Mesendoderm (in vitro differentiated cells): ENCODE results near the gene CLCNKA.

ENCODE experiments used
- DNase-seq: peaks from one replicate; pipeline ENCODE4 v3.0.0; 2013
- H2AK5ac ChIP-seq: 2 replicates; pipeline ENCODE4 v1.6.1; 2013; ENCODE audit warnings: low read length, inconsistent platforms
- H2BK120ac ChIP-seq: 2 replicates; pipeline ENCODE4 v1.6.1; 2013; ENCODE audit warnings: low read depth, mild to moderate bottlenecking, low read length, moderate library complexity, mixed read lengths
- H2BK15ac ChIP-seq: replicated peaks from 2 replicates; pipeline ENCODE4 v1.6.1; 2013; ENCODE audit warnings: low read depth, mild to moderate bottlenecking, moderate library complexity
- H2BK5ac ChIP-seq: 2 replicates; pipeline ENCODE4 v1.6.1; 2013; ENCODE audit warnings: low read length, inconsistent platforms
- H3K18ac ChIP-seq: 2 replicates; pipeline ENCODE4 v1.6.1; 2013; ENCODE audit warnings: mild to moderate bottlenecking, low read length, mixed read lengths
- H3K23ac ChIP-seq: one replicate; pipeline ENCODE4 v1.6.1; 2013; ENCODE audit warnings: low read length
- H3K27ac ChIP-seq: 2 replicates; pipeline ENCODE4 v1.5.1; 2013; ENCODE audit warnings: low read depth, mild to moderate bottlenecking, inconsistent platforms, low read length, moderate library complexity
- H3K27me3 ChIP-seq: 2 replicates; pipeline ENCODE4 v1.6.1; 2013; ENCODE audit warnings: low read length, control low read depth, mild to moderate bottlenecking, inconsistent platforms; ENCODE audit not compliant: insufficient read depth, poor library complexity
- H3K36me3 ChIP-seq: 2 replicates; pipeline ENCODE4 v1.6.1; 2013; ENCODE audit warnings: low read length, inconsistent platforms; ENCODE audit not compliant: control insufficient read depth, insufficient read depth
- H3K4ac ChIP-seq: one replicate; pipeline ENCODE4 v1.6.1; 2013; ENCODE audit warnings: low read depth, mild to moderate bottlenecking, low read length, moderate library complexity
- H3K4me1 ChIP-seq: 2 replicates; pipeline ENCODE4 v1.6.1; 2013; ENCODE audit warnings: low read depth, low read length, inconsistent platforms; ENCODE audit not compliant: control insufficient read depth
- H3K4me2 ChIP-seq: 2 replicates; pipeline ENCODE4 v1.6.1; 2013; ENCODE audit warnings: low read length
- H3K4me3 ChIP-seq: 2 replicates; pipeline ENCODE4 v1.5.1; 2013; ENCODE audit warnings: mild to moderate bottlenecking, low read length
- H3K56ac ChIP-seq: one replicate; pipeline ENCODE4 v1.6.1; 2013; ENCODE audit warnings: low read length
- H3K79me1 ChIP-seq: 2 replicates; pipeline ENCODE4 v1.6.1; 2013; ENCODE audit warnings: low read length, inconsistent platforms
- H3K79me2 ChIP-seq: 2 replicates; pipeline ENCODE4 v1.6.1; 2013; ENCODE audit warnings: mild to moderate bottlenecking, low read length; ENCODE audit not compliant: control insufficient read depth, insufficient read depth
- H3K9ac ChIP-seq: 2 replicates; pipeline ENCODE4 v1.6.1; 2013; ENCODE audit warnings: low read length, inconsistent platforms
- H4K5ac ChIP-seq: one replicate; pipeline ENCODE4 v1.6.1; 2013; ENCODE audit warnings: low read length
- H4K8ac ChIP-seq: one replicate; pipeline ENCODE4 v1.6.1; 2013; ENCODE audit warnings: low read depth, mild to moderate bottlenecking, control low read depth, low read length, moderate library complexity
- WGBS: extraction: QIAGEN DNeasy Blood & Tissue Kit; methylation state at CpG from one replicate; pipeline ENCODE4 v1.1.7; 2013; ENCODE audit warnings: low lambda C conversion rate, missing lambda C conversion rate; ENCODE audit not compliant: insufficient coverage; ENCODE audit errors: extremely low coverage; 5-methylcytosine and 5-hydroxymethylcytosine counted together

Gene CLCNKA

DNA sequence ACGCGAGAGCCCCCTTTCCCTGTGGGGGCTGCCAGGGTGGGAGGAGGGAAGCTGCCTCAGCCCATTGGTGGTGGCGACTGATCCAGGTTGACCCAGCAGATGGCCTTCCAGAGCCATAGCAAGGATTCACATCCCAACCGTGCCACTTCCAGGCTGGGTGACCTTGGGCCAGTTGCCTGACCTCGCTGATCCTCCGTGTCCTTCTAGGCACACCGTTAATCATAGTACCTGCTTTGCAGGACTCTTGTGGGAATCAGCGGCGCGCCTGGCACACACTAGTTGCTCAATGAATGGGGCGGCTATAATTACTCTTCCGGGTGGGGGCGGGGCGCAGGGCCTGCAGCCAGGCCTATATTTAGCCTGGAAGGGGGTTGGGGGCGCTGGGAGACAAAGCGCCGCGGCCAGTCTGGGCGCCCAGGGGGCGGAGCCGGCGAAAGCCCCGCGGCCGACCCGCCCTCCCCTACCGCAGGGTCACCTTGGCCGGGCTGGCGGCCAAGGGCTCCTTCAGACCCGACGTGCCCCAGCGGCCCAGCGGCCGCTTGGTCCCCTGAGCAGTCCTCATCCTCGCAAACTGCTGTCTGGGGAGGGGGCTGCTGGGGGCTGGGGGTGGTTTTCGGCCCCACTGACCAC lies 9.1 kb upstream of the CLCNKA start:
- H3K36me3 ChIP-seq = no peaks in the 10 kb centered on the region
- no peak overlapping the region for H2BK15ac ChIP-seq
- no peak overlapping the region for H3K23ac ChIP-seq
- no peaks in the 10 kb centered on the region for H3K79me1 ChIP-seq
- peak overlapping the region; percentile 70 for H3K9ac ChIP-seq
- no peak overlapping the region for H3K4me3 ChIP-seq
- H3K27ac ChIP-seq = peak overlapping the region; percentile 63
- H3K56ac ChIP-seq = peak overlapping the region; percentile 88
- H4K8ac ChIP-seq = no peak overlapping the region
- peak overlapping the region; percentile 20 for H2BK5ac ChIP-seq
- H4K5ac ChIP-seq = no peak overlapping the region
- H2BK120ac ChIP-seq = no peak overlapping the region
- H3K18ac ChIP-seq = peak overlapping the region; percentile 78
- no CpG with 5 or more reads among the region's 36 CpGs for WGBS
- no peaks in the 10 kb centered on the region for H3K79me2 ChIP-seq
- peaks cover 6% of the 10 kb centered on the region for H3K4me1 ChIP-seq
- peak; percentile 92 for DNase-seq
- peak overlapping the region; percentile 63 for H3K4me2 ChIP-seq
- no peak overlapping the region for H2AK5ac ChIP-seq
- no peak overlapping the region for H3K4ac ChIP-seq
- H3K27me3 ChIP-seq = no peaks in the 10 kb centered on the region

DNA sequence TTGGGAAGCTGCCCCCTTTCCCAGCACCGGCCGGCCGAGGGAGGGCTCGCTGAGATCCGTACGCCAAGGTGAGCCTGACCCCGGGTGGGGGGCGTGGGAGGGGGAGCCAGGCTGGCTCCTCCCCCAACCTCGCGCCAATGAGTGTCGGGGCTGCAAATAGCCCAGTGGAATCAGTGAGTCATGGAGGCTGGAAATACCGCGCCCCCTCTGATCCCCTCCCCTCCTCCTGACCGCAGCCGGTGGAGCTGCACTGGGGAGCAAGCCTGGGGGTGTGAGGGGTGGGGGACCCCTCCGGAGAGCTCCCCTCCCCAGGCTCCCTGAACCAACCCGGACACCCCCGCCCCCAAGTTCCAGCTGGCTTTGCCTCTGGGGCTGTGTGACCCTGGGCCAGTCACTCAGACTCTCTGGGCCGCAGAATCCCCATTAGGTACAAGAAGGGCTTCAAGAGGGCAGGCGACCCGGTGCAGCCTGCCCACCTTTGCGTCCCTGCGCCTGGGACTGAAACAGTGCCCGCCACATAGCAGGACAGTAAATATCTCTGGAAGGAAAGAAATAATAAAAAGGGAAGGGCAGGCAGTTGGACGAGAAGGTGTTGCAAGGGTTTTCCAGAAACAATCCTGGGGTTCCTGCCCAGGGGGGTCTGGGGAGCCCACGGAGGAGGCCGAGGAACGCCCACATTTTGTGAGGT lies 8.5 kb upstream of the CLCNKA start:
- H3K4ac ChIP-seq = no peak overlapping the region
- no peak overlapping the region for H2AK5ac ChIP-seq
- H3K18ac ChIP-seq = peak overlapping the region; percentile 78
- no peak overlapping the region for H2BK5ac ChIP-seq
- H3K4me2 ChIP-seq = peak overlapping the region; percentile 51
- peak overlapping the region; percentile 63 for H3K27ac ChIP-seq
- no peak overlapping the region for H2BK15ac ChIP-seq
- DNase-seq = peak; percentile 93
- peak overlapping the region; percentile 70 for H3K9ac ChIP-seq
- H4K5ac ChIP-seq = no peak overlapping the region
- H4K8ac ChIP-seq = no peak overlapping the region
- H2BK120ac ChIP-seq = no peak overlapping the region
- no peak overlapping the region for H3K4me3 ChIP-seq
- no peak overlapping the region for H3K23ac ChIP-seq
- no peaks in the 10 kb centered on the region for H3K79me2 ChIP-seq
- peak overlapping the region; percentile 88 for H3K56ac ChIP-seq
- no peaks in the 10 kb centered on the region for H3K79me1 ChIP-seq
- no CpG with 5 or more reads among the region's 28 CpGs for WGBS
- no peaks in the 10 kb centered on the region for H3K36me3 ChIP-seq
- H3K4me1 ChIP-seq = peaks cover 6% of the 10 kb centered on the region
- H3K27me3 ChIP-seq = no peaks in the 10 kb centered on the region

DNA sequence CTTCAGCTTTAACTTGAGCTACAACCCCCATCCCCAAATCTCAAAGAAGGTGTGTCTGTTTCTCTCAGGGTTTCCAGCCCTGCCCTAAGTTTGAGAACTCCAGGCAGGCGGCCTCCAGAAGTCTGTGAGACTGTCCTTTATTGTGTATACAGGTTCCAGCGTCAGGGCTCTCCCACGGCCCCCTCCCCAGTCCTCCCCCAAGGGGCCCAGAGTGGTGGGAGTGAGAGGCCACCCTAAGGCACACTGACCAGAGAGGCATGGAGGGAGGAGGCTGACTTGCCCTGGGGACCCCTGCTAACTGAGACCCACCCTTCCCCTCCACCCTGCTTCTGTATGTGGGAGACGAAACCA lies 8.0 kb upstream of the CLCNKA start:
- peaks cover 6% of the 10 kb centered on the region for H3K4me1 ChIP-seq

DNA sequence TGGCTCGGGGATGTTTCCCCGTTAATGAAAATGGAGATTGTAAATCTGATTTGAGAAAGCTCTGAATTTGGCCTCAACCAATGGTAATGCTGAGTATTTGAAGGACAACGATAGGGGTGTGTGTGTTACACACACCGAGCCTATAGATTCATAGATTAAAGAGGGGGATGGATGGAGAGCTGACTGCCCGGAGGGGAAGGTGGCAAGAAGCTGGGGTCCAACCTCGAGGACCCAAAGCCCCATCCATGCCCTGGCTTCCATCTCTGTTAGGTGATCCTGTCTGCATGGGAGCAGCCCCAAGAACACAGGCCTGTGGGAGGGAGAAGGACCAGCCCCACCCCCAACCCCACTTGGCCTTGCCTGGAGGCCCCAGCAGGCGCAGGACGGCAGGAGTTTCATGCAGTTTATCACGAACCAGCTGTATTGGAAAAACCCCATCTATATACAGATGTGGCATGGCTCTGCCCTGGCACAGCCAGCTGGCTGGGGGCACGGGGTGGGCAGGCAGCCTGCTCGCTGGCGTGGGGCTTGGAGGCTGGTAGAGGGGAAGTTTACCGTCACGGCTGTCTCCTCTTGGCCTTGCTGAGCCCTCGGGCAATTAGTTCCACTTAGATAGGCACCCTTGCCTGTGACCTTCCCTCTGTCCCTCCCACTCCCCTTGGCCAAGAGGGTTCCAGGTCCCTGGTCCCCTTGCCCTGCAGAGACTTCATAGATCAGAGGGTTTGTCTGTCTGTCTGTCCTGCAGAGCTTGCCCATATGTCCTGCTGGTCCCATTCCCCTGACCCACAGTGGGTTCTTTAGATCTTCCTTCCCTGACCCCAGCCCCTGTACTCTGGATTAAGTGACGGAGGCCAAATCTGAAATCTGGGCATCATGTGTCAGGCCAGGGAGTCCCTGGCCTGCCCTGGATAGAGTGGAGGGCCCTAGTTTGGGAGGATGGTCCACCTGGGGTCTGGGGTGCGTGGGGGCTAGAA lies 7.0 kb upstream of the CLCNKA start:
- no peak overlapping the region for H2BK120ac ChIP-seq
- peaks cover 6% of the 10 kb centered on the region for H3K4me1 ChIP-seq
- no peak overlapping the region for H3K4ac ChIP-seq
- no peak overlapping the region for H3K4me2 ChIP-seq
- H4K5ac ChIP-seq = no peak overlapping the region
- no peaks in the 10 kb centered on the region for H3K36me3 ChIP-seq
- no peak overlapping the region for H4K8ac ChIP-seq
- no CpG with 5 or more reads among the region's 17 CpGs for WGBS
- H3K27ac ChIP-seq = no peak overlapping the region
- H3K56ac ChIP-seq = peak overlapping the region; percentile 32
- H3K79me1 ChIP-seq = no peaks in the 10 kb centered on the region
- H3K27me3 ChIP-seq = no peaks in the 10 kb centered on the region
- DNase-seq = no peak
- H2AK5ac ChIP-seq = peak overlapping the region; percentile 20
- no peak overlapping the region for H2BK15ac ChIP-seq
- H3K4me3 ChIP-seq = no peak overlapping the region
- H3K23ac ChIP-seq = no peak overlapping the region
- no peak overlapping the region for H3K18ac ChIP-seq
- no peaks in the 10 kb centered on the region for H3K79me2 ChIP-seq
- H3K9ac ChIP-seq = no peak overlapping the region
- no peak overlapping the region for H2BK5ac ChIP-seq

More for the DNA sequence above, 8.0 kb upstream of the CLCNKA start:
- no peak overlapping the region for H3K4ac ChIP-seq
- H4K5ac ChIP-seq = no peak overlapping the region
- H2BK5ac ChIP-seq = no peak overlapping the region
- no peaks in the 10 kb centered on the region for H3K36me3 ChIP-seq
- peak overlapping the region; percentile 75 for H3K56ac ChIP-seq
- DNase-seq = no peak
- no peak overlapping the region for H3K4me2 ChIP-seq
- no peak overlapping the region for H3K27ac ChIP-seq
- no peak overlapping the region for H3K4me3 ChIP-seq
- H3K79me1 ChIP-seq = no peaks in the 10 kb centered on the region
- H3K27me3 ChIP-seq = no peaks in the 10 kb centered on the region
- H3K23ac ChIP-seq = no peak overlapping the region
- WGBS = no CpG with 5 or more reads among the region's 4 CpGs
- no peak overlapping the region for H2AK5ac ChIP-seq
- H2BK15ac ChIP-seq = no peak overlapping the region
- H2BK120ac ChIP-seq = no peak overlapping the region
- H3K79me2 ChIP-seq = no peaks in the 10 kb centered on the region
- no peak overlapping the region for H4K8ac ChIP-seq
- H3K9ac ChIP-seq = peak overlapping the region; percentile 47
- no peak overlapping the region for H3K18ac ChIP-seq

DNA sequence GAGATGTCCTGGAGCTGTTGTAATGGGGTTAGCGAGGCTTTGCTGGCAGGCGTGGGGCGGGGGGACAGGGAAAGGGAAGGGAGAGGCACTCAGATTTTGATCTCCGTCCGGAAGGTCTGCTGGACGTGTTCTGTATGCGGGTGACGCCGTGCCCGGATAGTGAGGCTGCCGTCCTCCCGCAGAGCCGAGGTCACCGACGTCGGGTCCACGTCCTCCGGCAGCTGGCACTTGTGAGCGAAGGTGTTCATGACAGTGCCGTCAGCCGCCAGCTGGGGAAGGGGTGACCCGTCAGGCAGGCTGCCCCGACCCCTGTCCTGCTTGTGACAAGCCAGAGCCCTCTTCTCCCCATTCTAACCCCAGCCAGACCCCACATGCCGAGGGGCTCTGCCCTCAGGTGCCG lies 6.3 kb upstream of the CLCNKA start:
- Histone ChIP-seq H4K8ac (no peak overlapping the region), H3K9ac (no peak overlapping the region), H3K18ac (no peak overlapping the region), H4K5ac (no peak overlapping the region), H2BK5ac (no peak overlapping the region), H3K27me3 (no peaks in the 10 kb centered on the region), H3K56ac (peak overlapping the region; percentile 6), H3K27ac (no peak overlapping the region), H3K23ac (no peak overlapping the region), H3K4me2 (no peak overlapping the region), H3K4ac (no peak overlapping the region), H3K36me3 (no peaks in the 10 kb centered on the region), H2BK120ac (no peak overlapping the region), H3K79me1 (no peaks in the 10 kb centered on the region), H3K79me2 (no peaks in the 10 kb centered on the region), H2BK15ac (no peak overlapping the region), H3K4me3 (no peak overlapping the region), H3K4me1 (peaks cover 6% of the 10 kb centered on the region), H2AK5ac (no peak overlapping the region)
- WGBS = no CpG with 5 or more reads among the region's 25 CpGs
- no peak for DNase-seq
